GM12878 (cell line): ENCODE results near the gene CNR2.
A peak's percentile ranks its signal among the peaks of the same experiment; 100 is the strongest.

Experiments
- BHLHE40 ChIP-seq, 2 experiments: fragments of 450-650 bp in 1 of 2; IDR thresholded peaks; 2 replicates each; pipeline ENCODE4 v1.6.1; 2011 to 2017; ENCODE audit warnings: low read depth in 2 of 2, borderline replicate concordance in 1 of 2, improper control_type of control experiment in 1 of 2, low read length in 1 of 2, mild to moderate bottlenecking in 1 of 2
- CEBPB ChIP-seq, 2 experiments: fragments of 150-350 bp in 1 of 2; IDR thresholded peaks; 2 replicates each; pipeline ENCODE4 v1.6.1; 2012 to 2014; ENCODE audit warnings: low read depth in 2 of 2, low read length in 2 of 2, borderline replicate concordance in 1 of 2, inconsistent platforms in 1 of 2
- CHD1 ChIP-seq: IDR thresholded peaks from 2 replicates; pipeline ENCODE4 v1.6.1; 2012; ENCODE audit warnings: low read depth, low read length, improper control_type of control experiment
- CTCF ChIP-seq, 3 experiments: IDR thresholded peaks in 2 of 3; conservative IDR thresholded peaks in 1 of 3; 2 replicates each; pipeline ENCODE4 v1.5.1; 2011; ENCODE audit warnings: low read depth in 3 of 3, low read length in 3 of 3, mild to moderate bottlenecking in 3 of 3, control low read depth in 2 of 3, moderate library complexity in 2 of 3, inconsistent platforms in 1 of 3, mixed read lengths in 1 of 3; ENCODE audit not compliant: control insufficient read depth in 2 of 3, insufficient read depth in 1 of 3; ENCODE audit errors: extremely low read depth in 1 of 3
- EGR1 ChIP-seq, 2 experiments: IDR thresholded peaks; 1 replicate in 1 of 2; 2 replicates in 1 of 2; pipeline ENCODE4 v1.6.1; 2011 to 2012; ENCODE audit warnings: low read depth in 2 of 2, low read length in 2 of 2, borderline replicate concordance in 1 of 2, mild to moderate bottlenecking in 1 of 2, moderate library complexity in 1 of 2
- EP300 ChIP-seq, 2 experiments: fragments of 150-350 bp in 1 of 2; IDR thresholded peaks; 2 replicates each; pipeline ENCODE4 v1.6.1; 2011 to 2012; ENCODE audit warnings: low read depth in 2 of 2, low read length in 2 of 2, borderline replicate concordance in 1 of 2, improper control_type of control experiment in 1 of 2, inconsistent platforms in 1 of 2; ENCODE audit not compliant: control insufficient read depth in 1 of 2
- PKNOX1 ChIP-seq: fragments of 450-650 bp; IDR thresholded peaks from 2 replicates; pipeline ENCODE4 v1.6.1; 2016; ENCODE audit warnings: mild to moderate bottlenecking
- POLR2AphosphoS5 ChIP-seq: IDR thresholded peaks from 2 replicates; pipeline ENCODE4 v1.6.1; 2011; ENCODE audit warnings: mild to moderate bottlenecking, low read length, inconsistent platforms
- SIN3A ChIP-seq: IDR thresholded peaks from 2 replicates; pipeline ENCODE4 v1.6.1; 2012; ENCODE audit warnings: low read depth, low read length, improper control_type of control experiment
- SIX5 ChIP-seq: IDR thresholded peaks from 2 replicates; pipeline ENCODE4 v1.6.1; 2011; ENCODE audit warnings: mild to moderate bottlenecking, low read depth, low read length, moderate library complexity; ENCODE audit not compliant: severe bottlenecking
- SRF ChIP-seq, 2 experiments: IDR thresholded peaks; 2 replicates each; pipeline ENCODE4 v1.6.1; 2011; ENCODE audit warnings: low read depth in 2 of 2, low read length in 2 of 2, mild to moderate bottlenecking in 1 of 2, moderate library complexity in 1 of 2
- TCF3 ChIP-seq: IDR thresholded peaks from 2 replicates; pipeline ENCODE4 v1.6.1; 2012; ENCODE audit warnings: low read depth, mild to moderate bottlenecking, low read length, borderline replicate concordance; ENCODE audit not compliant: insufficient read depth
- YY1 ChIP-seq: IDR thresholded peaks from 2 replicates; pipeline ENCODE4 v1.6.1; 2011; ENCODE audit warnings: low read depth, mild to moderate bottlenecking, low read length

- TF ChIP-seq CTCF (IDR thresholded peaks at IDR 0.05 in 2 of 3, conservative IDR thresholded peaks at IDR 0.05 in 1 of 3; ENCODE audit: control insufficient read depth in 2 of 3, extremely low read depth in 1 of 3, insufficient read depth in 1 of 3, low read depth in 3 of 3, low read length in 3 of 3) (peak; percentile 94 to 96 (median 96)), EGR1 (IDR thresholded peaks at IDR 0.05; ENCODE audit: borderline replicate concordance in 1 of 2, low read depth in 2 of 2, low read length in 2 of 2) (no peak), SIN3A (peak; percentile 64; the same call in 1 of the 2 replicates), POLR2AphosphoS5 (peak; percentile 73; the same call in 1 of the 2 replicates), TCF3 (0 out of 2 replicates have a peak, but pooled peaks have one; percentile 11), BHLHE40 (IDR thresholded peaks at IDR 0.05; ENCODE audit: borderline replicate concordance in 1 of 2, low read depth in 2 of 2, low read length in 1 of 2) (peak; percentile 53 to 63; a peak in 2 of 4 replicates), YY1 (peak; percentile 74), SRF (IDR thresholded peaks at IDR 0.05; ENCODE audit: low read depth in 2 of 2, low read length in 2 of 2) (no peak), EP300 (IDR thresholded peaks at IDR 0.05; ENCODE audit: borderline replicate concordance in 1 of 2, control insufficient read depth in 1 of 2, low read depth in 2 of 2, low read length in 2 of 2) (no peak), CHD1 (no peak), PKNOX1 (peak; percentile 27; the same call in 1 of the 2 replicates), CEBPB (IDR thresholded peaks at IDR 0.05; ENCODE audit: borderline replicate concordance in 1 of 2, low read depth in 2 of 2, low read length in 2 of 2) (no peak), SIX5 (no peak)
Observed at GRCh38 chr1:23867895-23868556, 45.1 kb downstream of the CNR2 start, which contains the start of gene FUCA1.
